PC-3 (cell line): Measurements from ENCODE around the gene TNS3. TPM values are rescaled to one million over a fixed set of nuclear protein-coding genes. Genes with fewer than 3 reads are reported as not detected.
A peak's percentile ranks its signal among the peaks of the same experiment; 100 is the strongest.

Experiments
- ATAC-seq: fragments of 200-7000 bp; cut with Tn5 transposase; 2 replicates; pipeline ENCODE4 v1.9.1; 2020; ENCODE audit warnings: mild to moderate bottlenecking, moderate library complexity
- BruUV-seq: library from RNA; stranded (reverse); fragments of 400-500 nt; replicated peaks from 2 replicates; lab custom pipeline; 2021; lab: Mats Ljungman, UMichigan
- CTCF ChIA-PET: fragments of 300-600 bp; sonication (Branson Sonifier 250); formaldehyde crosslinking; loops from one replicate; lab custom pipeline; 2022; ENCODE audit warnings: antibody characterized with exemption; lab: Charles Lee
- POLR2A ChIA-PET: fragments of 300-600 bp; sonication (Branson Sonifier 250); formaldehyde crosslinking; loops from one replicate; lab custom pipeline; 2022; ENCODE audit warnings: antibody characterized with exemption; ENCODE audit not compliant: unreplicated experiment; lab: Charles Lee
- DNase-seq: peaks from one replicate; pipeline ENCODE4 v3.0.0-alpha.2; 2015
- H2AFZ ChIP-seq: fragments of 300-600 bp; sonication (generic); 2 replicates; pipeline ENCODE4 v1.6.0; 2016; ENCODE audit warnings: antibody characterized with exemption, low read length
- H3F3A ChIP-seq: fragments of 300-600 bp; sonication (generic); one replicate; pipeline ENCODE4 v1.6.0; 2017; ENCODE audit warnings: antibody characterized with exemption, low read length, control low read depth, mild to moderate bottlenecking; ENCODE audit not compliant: unreplicated experiment
- H3K27ac ChIP-seq: fragments of 300-600 bp; sonication (generic); 2 replicates; pipeline ENCODE4 v1.5.1; 2016; ENCODE audit warnings: mild to moderate bottlenecking, low read length
- H3K27me3 ChIP-seq: fragments of 300-600 bp; sonication (generic); 2 replicates; pipeline ENCODE4 v1.6.1; 2016; ENCODE audit warnings: low read length, mixed read lengths
- H3K36me3 ChIP-seq: fragments of 300-600 bp; sonication (generic); 2 replicates; pipeline ENCODE4 v1.6.1; 2016; ENCODE audit warnings: low read depth, mixed run types, low read length, mixed read lengths
- H3K4me1 ChIP-seq: fragments of 300-600 bp; sonication (generic); 2 replicates; pipeline ENCODE4 v1.5.1; 2016; ENCODE audit warnings: low read length; ENCODE audit not compliant: insufficient read depth
- H3K4me2 ChIP-seq: fragments of 300-600 bp; sonication (generic); 2 replicates; pipeline ENCODE4 v1.6.0; 2016; ENCODE audit warnings: low read length
- H3K4me3 ChIP-seq: fragments of 300-600 bp; sonication (generic); 2 replicates; pipeline ENCODE4 v1.5.1; 2016; ENCODE audit warnings: mild to moderate bottlenecking, low read length, mixed read lengths
- H3K79me2 ChIP-seq: fragments of 300-600 bp; sonication (generic); 2 replicates; pipeline ENCODE4 v1.6.1; 2017; ENCODE audit warnings: low read length, mixed read lengths
- H3K9ac ChIP-seq: fragments of 300-600 bp; sonication (generic); 2 replicates; pipeline ENCODE4 v1.6.0; 2016; ENCODE audit warnings: mild to moderate bottlenecking, low read length
- H3K9me2 ChIP-seq: fragments of 300-600 bp; sonication (generic); replicated peaks from 2 replicates; pipeline ENCODE4 v1.6.1; 2016; ENCODE audit warnings: mixed run types, low read length, mixed read lengths
- H3K9me3 ChIP-seq: fragments of 300-600 bp; sonication (generic); 2 replicates; pipeline ENCODE4 v1.6.1; 2016; ENCODE audit warnings: low read length, mixed read lengths
- H4K20me1 ChIP-seq: fragments of 300-600 bp; sonication (generic); 2 replicates; pipeline ENCODE4 v1.6.1; 2016; ENCODE audit warnings: low read length, mixed read lengths
- CTCF ChIP-seq: fragments of 300-600 bp; sonication (generic); conservative IDR thresholded peaks from 2 replicates; pipeline ENCODE4 v1.5.1; 2017; ENCODE audit warnings: antibody characterized with exemption, low read depth, mild to moderate bottlenecking, low read length
- EZH2 ChIP-seq: fragments of 300-600 bp; sonication (generic); IDR thresholded peaks from one replicate; pipeline ENCODE4 v1.6.1; 2017; ENCODE audit warnings: antibody characterized with exemption, mild to moderate bottlenecking, low read length; ENCODE audit not compliant: unreplicated experiment
- EZH2phosphoT487 ChIP-seq: fragments of 300-600 bp; sonication (generic); IDR thresholded peaks from 2 replicates; pipeline ENCODE4 v1.6.1; 2018; ENCODE audit warnings: mild to moderate bottlenecking, antibody characterized with exemption, low read length, borderline replicate concordance
- intact Hi-C: fragments of 100-400 bp; cut with micrococcal nuclease; formaldehyde crosslinking; loops from 2 replicates; pipeline ENCODE4 v1.9.0; 2023
- total RNA-seq: library from RNA; depleted of rRNA; stranded (reverse); fragments of >200 nt; gene quantifications from 2 replicates; pipeline ENCODE4 v1.2.3, GENCODE V29; 2014

The TNS3 gene
- total RNA-seq, 1 experiment from 2014 or later: 72.3 TPM

- BruUV-seq: no TSS peak
- Histone ChIP-seq H3K27me3 (no peaks in the 10 kb centered on the region), H3F3A (no peaks in the 10 kb centered on the region), H2AFZ (no peak overlapping the region), H3K4me1 (peaks cover 31% of the 10 kb centered on the region), H3K79me2 (peaks cover 62% of the 10 kb centered on the region), H3K9ac (no peak overlapping the region), H3K9me3 (no peaks in the 10 kb centered on the region), H3K27ac (peak overlapping the region; percentile 78; the same call in 1 of the 2 replicates), H3K36me3 (no peaks in the 10 kb centered on the region; the same call in 1 of the 2 replicates), H3K4me2 (peak overlapping the region; percentile 50), H3K4me3 (no peak overlapping the region), H4K20me1 (peaks cover 9% of the 10 kb centered on the region; the same call in 1 of the 2 replicates), H3K9me2 (no peaks in the 10 kb centered on the region)
- no peak for DNase-seq
- TF ChIP-seq CTCF (no peak), EZH2phosphoT487 (no peak), EZH2 (no peak)
- intact Hi-C loops: no loop called here
- CTCF ChIA-PET: interaction anchor here (0.7 to 1.0 kb wide), 2 partner anchors 22 to 60 kb away, joined by 3 to 5 read pairs; no protein-coding TSS in a partner anchor
- POLR2A ChIA-PET: no interaction called here
- ATAC-seq: no peak
Observed at GRCh38 chr7:47474211-47474936, 107.5 kb downstream of the TNS3 start.

DNA sequence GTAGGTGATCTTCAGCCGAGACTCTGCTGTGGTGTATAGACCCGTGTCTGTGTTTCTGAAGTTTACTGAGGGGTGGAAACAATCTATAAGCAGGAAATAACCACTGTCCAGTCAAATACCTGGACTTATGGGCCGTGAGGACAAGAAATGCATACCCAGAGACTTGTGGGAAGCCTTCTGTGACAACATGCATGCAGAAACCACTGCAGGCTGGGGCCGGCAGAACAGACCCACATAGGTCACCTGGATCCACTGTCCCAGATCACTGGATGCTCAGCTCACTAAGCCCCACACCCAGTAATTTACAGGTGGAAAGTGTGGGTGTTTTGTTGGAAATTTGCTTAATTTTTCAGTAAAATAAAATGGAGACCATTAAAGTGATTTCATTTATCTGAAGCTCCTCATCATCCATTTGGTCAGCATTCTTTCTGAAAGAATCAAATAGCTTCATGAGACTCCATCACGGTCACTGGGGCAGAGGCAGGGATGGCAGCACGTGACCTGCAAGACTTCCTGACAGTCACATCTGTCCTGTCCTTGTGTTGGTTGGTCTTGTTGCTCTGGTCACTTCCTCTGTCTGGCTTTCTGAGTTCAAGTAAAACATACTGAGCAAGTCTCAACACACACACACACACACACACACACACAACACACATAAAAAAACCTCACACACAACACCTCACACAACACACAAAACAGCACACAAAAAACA lies 108.3 kb downstream of the TNS3 start:
- intact Hi-C loops: no loop called here
- no peak overlapping the region for H2AFZ ChIP-seq
- BruUV-seq: no TSS peak
- no peak overlapping the region for H3K4me2 ChIP-seq
- peaks cover 9% of the 10 kb centered on the region; the same call in 1 of the 2 replicates for H4K20me1 ChIP-seq
- DNase-seq (no peak), ATAC-seq (no peak)
- peaks cover 31% of the 10 kb centered on the region for H3K4me1 ChIP-seq
- H3K79me2 ChIP-seq: peaks cover 64% of the 10 kb centered on the region
- H3K9ac ChIP-seq: no peak overlapping the region
- H3K36me3 ChIP-seq: no peaks in the 10 kb centered on the region; the same call in 1 of the 2 replicates
- POLR2A ChIA-PET: no interaction called here
- no peak overlapping the region for H3K27ac ChIP-seq
- no peaks in the 10 kb centered on the region for H3F3A ChIP-seq
- TF ChIP-seq EZH2phosphoT487 (no peak), EZH2 (no peak), CTCF (no peak)
- H3K9me2 ChIP-seq: no peaks in the 10 kb centered on the region
- H3K27me3 ChIP-seq: no peaks in the 10 kb centered on the region
- H3K4me3 ChIP-seq: no peak overlapping the region
- CTCF ChIA-PET: no interaction called here
- no peaks in the 10 kb centered on the region for H3K9me3 ChIP-seq
